ENCODE data around the gene ABCG1. TPM values are rescaled to one million over a fixed set of nuclear protein-coding genes. Genes with fewer than 3 reads are reported as not detected.

ABCG1 gene
- total and polyA plus RNA-seq, 7 donors = 6.0 to 19.3 (median 11.6) TPM

GRCh38 chr21:42320791-42321190 is 101.9 kb downstream of the ABCG1 start:
- H3K4me3 ChIP-seq = no peak overlapping the region
- peak; percentile 53 for DNase-seq
- H3K9me3 ChIP-seq = no peaks in the 10 kb centered on the region
- H3K36me3 ChIP-seq = no peaks in the 10 kb centered on the region
- no peaks in the 10 kb centered on the region for H3K4me1 ChIP-seq
- intact Hi-C loops (cut with DNase I) = no loop called here
- peaks cover 3 to 22% (median 4%) of the 10 kb centered on the region in 3 donors for H3K27me3 ChIP-seq
- WGBS, 2 donors = 93 to 96% methylated on average over 8 of the region's 8 CpGs
- H3K27ac ChIP-seq = no peak overlapping the region
- no peak for TF ChIP-seq EP300 (IDR thresholded peaks at IDR 0.05)
- no peak for TF ChIP-seq POLR2AphosphoS5 (IDR thresholded peaks at IDR 0.05)
- TF ChIP-seq CTCF (IDR thresholded peaks at IDR 0.05) = no peak
- no peak for TF ChIP-seq POLR2A (IDR thresholded peaks at IDR 0.05)

DNA sequence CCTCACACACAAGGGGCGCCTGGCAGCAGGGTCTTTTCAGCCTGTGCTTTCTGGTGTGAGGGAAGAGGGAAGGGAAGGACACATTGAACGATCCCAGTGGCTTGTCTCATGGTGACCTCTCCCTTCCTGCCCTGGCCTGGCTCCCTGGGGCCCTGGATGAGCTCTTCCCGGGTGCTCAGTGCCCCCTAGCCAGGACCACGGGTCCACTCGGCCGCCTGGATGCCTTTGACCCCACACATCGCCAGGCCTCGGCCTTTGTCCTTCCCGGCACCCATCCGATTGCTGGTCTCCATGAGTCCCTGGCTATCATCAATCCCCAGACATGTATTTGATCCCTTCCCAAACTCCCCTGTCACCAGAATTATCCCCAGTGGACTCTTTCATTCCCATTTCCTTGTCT is 102.3 kb downstream of the ABCG1 start:
- intact Hi-C loops (cut with DNase I) = no loop called here
- Histone ChIP-seq H3K4me1 (no peaks in the 10 kb centered on the region), H3K27me3 (peaks cover 3 to 22% (median 4%) of the 10 kb centered on the region in 3 donors), H3K27ac (no peak overlapping the region), H3K4me3 (no peak overlapping the region), H3K9me3 (no peaks in the 10 kb centered on the region), H3K36me3 (no peaks in the 10 kb centered on the region)
- DNase-seq = peak; percentile 35
- TF ChIP-seq CTCF (IDR thresholded peaks at IDR 0.05) (no peak), POLR2A (IDR thresholded peaks at IDR 0.05) (no peak), POLR2AphosphoS5 (IDR thresholded peaks at IDR 0.05) (no peak), EP300 (IDR thresholded peaks at IDR 0.05) (no peak)
- 89 to 95% methylated on average over 10 of the region's 10 CpGs for WGBS, 2 donors

GRCh38 chr21:42321845-42322244 is 102.9 kb downstream of the ABCG1 start:
- Histone ChIP-seq H3K27me3 (peaks cover 3 to 22% (median 4%) of the 10 kb centered on the region in 3 donors), H3K36me3 (no peaks in the 10 kb centered on the region), H3K9me3 (no peaks in the 10 kb centered on the region), H3K27ac (no peak overlapping the region), H3K4me1 (no peaks in the 10 kb centered on the region), H3K4me3 (no peak overlapping the region)
- no peak for TF ChIP-seq POLR2AphosphoS5 (IDR thresholded peaks at IDR 0.05)
- TF ChIP-seq EP300 (IDR thresholded peaks at IDR 0.05) = no peak
- no peak for TF ChIP-seq CTCF (IDR thresholded peaks at IDR 0.05)
- no peak for TF ChIP-seq POLR2A (IDR thresholded peaks at IDR 0.05)
- intact Hi-C loops (cut with DNase I) = no loop called here
- WGBS, 2 donors = 91 to 93% methylated on average over 4 of the region's 4 CpGs
- DNase-seq = peak; percentile 35

GRCh38 chr21:42324896-42325295 is 106.0 kb downstream of the ABCG1 start:
- Histone ChIP-seq H3K4me1 (no peaks in the 10 kb centered on the region), H3K9me3 (no peaks in the 10 kb centered on the region), H3K36me3 (no peaks in the 10 kb centered on the region), H3K27ac (no peak overlapping the region), H3K27me3 (peaks cover 0 to 5% (median 3%) of the 10 kb centered on the region in 3 donors), H3K4me3 (no peak overlapping the region)
- intact Hi-C loops (cut with DNase I) = no loop called here
- 84 to 89% methylated on average over 6 of the region's 6 CpGs for WGBS, 2 donors
- TF ChIP-seq POLR2AphosphoS5 (IDR thresholded peaks at IDR 0.05) = no peak
- no peak for TF ChIP-seq CTCF (IDR thresholded peaks at IDR 0.05)
- TF ChIP-seq EP300 (IDR thresholded peaks at IDR 0.05) = no peak
- no peak for TF ChIP-seq POLR2A (IDR thresholded peaks at IDR 0.05)
- peak; percentile 20 for DNase-seq
